Pons (tissue), 1 donor: ENCODE measurements around the gene SLC39A11.
"Not testable (repeated sequence)": the region's sequence is repeated elsewhere in the genome, so short reads cannot be mapped to it uniquely, and the experiment has no call there.

Experiments
- DNase-seq: peaks from one replicate; pipeline ENCODE4 v3.0.0-alpha.2; 2016; ENCODE audit warnings: low spot score

SLC39A11 gene

DNA sequence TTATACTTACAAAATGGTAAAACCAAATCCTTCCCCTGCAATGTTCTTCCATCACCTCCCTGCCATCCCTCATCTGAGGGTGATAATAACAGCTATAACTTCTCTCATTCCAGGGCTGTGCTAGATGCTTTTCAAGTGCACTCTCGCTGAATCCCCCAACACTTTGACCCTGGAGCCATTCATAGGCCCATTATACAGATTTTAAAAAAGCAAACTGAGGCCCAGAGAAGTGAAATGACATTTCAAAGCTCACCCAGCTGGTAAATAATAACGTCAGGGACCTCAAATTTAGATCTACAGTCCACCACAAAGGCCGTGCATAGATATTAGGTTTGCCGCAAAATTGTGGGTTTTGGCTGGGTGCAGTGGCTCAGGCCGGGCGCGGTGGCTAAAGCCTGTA is 378.8 kb downstream of the SLC39A11 start:
- no peak for DNase-seq

DNA sequence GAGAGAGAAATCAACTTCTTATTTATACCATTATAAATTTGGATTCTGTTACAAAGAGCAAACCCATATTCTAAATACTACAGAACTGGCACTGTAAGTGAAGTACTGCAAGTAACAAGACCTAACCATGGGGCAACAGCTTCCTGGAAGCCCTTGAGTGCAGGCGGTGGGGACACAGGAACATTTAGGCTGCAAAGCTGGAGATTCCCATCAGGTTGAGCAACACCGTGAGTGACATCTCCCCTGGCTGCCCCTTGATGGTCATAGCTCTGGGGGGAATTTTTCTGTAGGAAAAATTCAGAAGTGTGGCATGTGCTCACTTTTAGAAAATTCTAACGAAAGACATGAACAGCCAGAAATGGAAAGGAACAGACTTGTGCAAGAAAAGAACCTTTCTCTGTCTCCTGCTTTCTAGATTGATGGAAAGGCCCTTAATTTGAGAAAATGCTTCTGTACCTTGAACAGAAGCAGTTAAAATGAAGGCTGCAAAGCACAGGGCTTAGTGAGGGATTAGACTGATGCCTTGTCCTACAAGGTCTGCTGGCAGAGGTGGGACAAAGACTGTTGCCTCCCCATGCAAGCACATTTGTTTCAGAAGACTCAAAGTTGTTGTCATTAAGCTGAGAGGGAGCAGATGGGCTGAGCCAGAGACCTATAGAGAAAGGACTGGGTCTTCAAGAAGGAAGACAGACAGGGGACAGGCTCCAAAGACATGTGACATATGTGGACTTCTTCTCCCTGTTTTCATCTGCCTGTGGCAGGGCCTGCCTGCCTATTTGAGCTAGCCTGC is 380.8 kb downstream of the SLC39A11 start:
- no peak for DNase-seq

DNA sequence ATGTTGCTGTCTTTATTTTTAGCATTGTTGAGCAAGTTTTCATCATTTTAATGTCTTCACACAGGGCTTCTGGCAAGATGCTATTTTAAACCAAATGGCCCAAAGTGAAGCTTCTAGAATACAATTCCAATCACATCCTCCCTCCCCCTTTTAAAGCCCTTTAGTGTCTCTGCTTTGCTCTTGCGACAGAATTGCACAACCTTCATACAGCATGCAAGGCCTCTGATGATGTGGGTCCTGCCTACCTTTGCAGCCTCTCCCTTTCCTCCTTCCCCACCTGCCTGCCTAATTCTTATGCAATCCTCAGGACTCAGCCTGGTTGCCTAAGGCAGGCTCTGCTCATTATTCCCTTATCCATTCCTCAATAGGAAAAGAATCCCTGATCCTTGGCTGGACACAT is 381.7 kb downstream of the SLC39A11 start:
- DNase-seq: no peak

DNA sequence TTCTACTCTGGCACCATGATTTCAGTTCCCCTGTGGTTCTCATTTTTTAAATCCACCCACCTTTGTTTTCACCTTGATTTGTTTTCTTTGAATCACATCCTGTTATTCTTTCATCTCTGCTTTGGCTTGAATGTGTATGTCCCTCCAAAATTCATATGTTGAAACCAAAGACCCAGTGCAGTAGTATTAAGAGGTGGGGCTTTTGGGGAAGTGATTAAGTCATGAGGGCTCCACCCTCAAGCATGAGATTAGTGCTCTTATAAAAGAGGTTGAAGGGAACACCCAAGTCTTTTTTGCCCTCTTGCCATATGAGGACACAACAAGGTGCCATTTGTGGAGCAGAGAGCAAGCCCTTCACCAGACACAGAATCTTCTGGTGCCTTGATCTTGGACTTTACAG is 382.3 kb downstream of the SLC39A11 start:
- DNase-seq: no peak

DNA sequence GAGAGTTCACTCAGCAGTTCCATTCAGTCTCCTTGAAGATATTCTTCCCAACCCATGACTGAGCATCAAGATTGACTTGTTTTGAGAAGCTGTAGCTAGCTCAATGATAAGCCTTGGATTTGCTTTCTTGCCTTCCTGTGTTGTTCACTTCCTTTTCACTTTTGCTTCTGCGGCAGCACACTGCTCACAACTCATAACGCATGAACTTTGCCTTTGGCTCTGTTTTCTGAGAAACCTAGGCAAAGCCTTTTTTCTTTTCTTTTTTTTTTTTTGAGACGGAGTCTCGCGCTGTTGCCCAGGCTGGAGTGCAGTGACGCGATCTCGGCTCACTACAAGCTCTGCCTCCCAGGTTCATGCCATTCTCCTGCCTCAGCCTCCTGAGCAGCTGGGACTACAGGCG is 383.8 kb downstream of the SLC39A11 start:
- not testable (repeated sequence) for DNase-seq

DNA sequence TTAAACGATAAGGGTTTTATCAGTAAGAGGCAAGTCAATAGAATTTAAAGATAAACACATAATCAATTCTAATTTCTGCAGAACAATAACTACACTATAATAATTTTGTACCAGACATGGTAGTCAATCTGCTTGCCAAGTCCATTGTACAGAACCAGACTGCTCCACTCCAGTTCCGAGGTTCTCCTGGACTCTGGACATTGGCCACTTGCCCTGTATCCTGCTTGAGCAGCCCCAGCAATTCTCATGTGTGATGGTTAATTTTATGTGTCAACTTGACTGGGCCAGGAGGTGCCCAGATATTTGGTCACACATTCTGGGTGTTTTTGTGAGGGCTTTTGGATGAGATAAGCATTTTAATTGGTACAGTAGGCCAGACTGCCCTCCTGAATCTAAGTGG is 384.6 kb downstream of the SLC39A11 start:
- no peak for DNase-seq

DNA sequence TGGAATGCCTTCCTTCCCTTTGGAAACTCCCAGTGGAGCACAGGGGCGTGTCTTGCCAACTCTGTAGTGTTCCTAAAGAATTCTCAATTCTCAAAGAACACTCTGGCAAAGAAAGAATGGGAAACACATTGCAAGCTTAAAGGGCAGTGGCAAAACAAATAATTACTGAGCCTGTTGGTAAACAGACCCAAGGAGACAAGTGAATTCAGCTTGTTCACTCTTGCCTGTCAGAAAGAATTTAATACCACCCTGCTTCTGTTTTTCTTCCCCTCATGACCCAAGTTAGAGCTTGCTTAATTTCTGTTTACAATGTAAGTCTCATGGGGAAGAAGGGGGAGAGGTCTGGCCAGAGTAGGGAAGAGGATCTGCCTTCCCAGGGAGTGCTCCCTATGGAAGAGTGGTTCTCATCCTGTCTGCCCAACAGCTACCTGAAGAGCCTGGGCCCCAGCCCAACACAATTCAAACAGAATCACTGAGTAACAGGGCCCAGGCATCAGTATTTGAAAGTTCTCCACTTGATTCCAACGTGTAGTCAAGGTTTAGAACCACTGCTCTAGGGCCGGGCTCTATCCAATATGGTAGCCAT is 386.0 kb downstream of the SLC39A11 start:
- no peak for DNase-seq

DNA sequence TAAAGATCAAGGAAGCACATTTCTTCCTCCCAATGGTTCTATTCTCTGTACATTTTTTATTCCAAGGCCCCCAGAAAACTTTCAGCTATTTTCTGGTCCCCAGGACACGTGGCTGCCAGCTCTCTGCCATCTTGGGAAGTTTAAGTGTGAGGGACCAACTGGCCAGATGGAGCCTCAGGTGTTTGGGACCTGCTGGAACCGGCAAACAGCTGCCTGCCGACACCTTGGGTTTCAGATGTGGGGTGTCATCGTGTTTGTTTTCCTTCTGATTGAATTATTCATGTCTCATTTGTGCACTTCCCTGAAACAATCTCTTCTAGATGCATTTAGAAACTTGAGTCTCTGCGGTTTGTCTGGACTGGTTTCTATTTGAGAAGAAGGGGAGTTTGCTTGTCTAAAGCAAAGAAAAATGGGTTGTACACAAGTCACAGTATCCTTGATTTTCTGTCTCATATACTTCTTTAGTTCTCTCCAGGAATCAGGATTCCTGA is 386.5 kb downstream of the SLC39A11 start:
- DNase-seq: no peak

DNA sequence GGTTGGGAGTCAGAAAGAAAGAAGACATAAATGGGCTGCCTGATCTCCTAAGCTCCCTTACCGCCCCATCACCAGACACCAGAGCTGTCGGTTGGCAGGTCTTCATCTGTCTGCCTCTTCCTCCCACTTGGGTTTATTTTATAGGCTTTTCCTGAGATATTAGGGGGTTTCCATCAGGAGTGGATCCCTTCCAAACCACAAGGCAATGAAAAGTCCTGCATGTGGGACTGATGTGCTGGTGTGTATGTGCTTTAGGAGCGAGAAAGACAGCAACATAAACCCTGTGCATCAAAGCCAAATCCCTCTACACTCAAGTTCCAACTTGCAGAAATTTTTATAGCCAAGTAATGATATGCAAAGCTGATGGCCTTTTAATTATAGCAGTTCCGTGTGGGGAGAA is 389.5 kb downstream of the SLC39A11 start:
- no peak for DNase-seq

DNA sequence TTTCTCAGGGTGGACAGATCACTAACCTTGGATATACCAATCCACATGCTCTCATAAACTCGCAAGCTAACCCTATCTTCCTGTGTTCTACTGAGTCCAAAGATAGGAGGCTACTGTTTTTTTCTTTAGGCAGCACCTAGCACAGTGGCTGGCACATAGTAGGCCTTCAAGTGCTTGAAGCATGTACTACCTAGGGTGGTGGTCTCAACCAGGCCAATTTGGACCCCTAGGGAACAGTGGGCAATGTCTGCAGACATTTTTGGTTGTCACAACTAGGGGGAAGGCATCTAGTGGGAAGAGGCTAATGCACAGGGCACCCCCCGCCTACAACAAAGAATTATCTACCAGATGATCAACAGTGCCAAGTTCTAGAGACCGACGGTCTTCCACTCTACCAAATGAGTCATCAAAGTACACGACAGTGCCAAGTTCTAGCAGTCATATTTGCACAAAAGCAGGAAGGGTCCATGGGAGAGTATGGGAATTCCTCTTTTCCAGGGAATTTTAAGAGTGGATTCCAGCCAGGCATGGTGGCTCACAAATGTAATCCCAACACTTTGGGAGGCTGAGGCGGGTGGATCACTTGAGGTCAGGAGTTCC is 390.3 kb downstream of the SLC39A11 start:
- no peak for DNase-seq

DNA sequence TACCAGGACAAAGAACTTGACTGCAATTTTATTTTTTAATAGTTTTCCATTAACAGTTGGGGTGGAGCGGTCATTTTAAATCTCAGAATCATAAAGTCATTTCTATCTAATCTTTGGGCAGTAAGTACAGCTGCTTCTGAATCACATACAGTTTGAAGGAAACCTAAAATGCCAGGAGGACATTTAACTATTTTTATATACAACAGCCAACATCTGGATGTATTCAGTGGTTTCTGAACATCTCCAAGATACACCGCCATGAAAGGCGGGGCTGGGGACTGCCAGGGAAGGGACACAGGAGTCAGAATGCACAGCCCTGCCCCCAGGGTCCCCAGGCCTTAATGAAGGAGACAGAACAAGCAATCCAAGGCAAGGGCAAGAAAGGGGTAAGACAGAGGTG is 392.3 kb downstream of the SLC39A11 start:
- no peak for DNase-seq

DNA sequence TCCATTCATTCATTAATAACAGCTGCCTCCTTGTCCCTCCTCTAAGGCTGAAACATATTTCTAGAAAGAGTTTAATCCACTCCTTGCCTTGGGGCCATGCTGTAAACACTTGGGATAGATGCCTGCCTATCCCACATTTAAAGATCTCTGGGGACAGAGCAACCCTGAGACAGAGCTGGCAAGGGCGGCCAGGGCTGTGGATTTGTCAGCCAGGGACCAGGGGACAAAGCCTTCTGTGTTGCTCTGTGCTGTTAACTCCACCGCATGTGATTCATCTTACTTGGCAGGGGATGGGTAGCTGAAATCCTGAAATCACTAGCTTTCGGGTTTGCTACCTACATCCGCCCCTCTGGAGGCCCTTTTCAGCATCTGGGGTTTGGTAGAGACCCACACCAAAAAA is 392.9 kb downstream of the SLC39A11 start:
- peak; percentile 84 for DNase-seq

DNA sequence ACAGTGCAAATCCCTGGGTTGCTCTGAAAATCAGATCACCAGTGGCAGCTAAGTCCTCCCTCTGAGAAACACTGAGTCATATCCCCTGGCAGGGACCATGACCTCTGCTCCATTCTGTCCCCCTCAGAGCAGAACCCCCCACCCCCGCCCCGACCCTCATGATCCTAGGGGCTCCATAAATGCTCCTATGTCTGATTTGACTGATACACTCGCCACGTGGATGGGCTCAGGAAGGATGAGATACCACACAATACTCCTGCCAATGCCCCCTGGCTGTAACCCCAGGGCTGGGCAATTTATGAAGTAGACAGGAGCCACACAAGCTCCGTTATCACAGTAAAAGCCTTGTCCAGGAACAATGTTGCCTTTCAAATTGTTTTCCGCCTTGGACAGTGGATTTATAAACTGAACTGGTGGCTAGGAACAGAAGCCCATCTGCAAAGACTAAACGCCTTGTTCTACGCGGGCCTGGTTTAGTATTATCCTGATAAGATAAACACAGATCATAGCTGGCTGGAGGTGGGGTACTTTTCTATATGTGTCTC is 394.8 kb downstream of the SLC39A11 start:
- peak; percentile 98 for DNase-seq

DNA sequence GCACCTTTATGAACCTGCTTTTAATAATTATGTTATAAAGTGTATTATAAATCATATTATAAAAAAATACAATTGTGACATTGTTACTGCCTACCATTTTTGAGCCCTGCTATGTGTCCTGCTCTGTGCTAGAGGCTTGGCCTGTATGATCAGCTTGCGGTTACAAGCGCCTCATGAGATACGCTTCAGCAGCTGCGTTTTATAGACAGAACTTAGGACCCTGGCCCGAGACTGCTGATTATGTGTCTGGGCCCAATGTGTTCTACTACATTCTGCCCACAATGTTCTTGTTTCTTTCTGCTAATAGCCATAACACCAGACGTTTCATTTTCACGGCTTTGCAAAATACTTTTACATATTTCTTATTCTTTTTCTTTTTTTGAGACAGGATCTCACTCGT is 395.8 kb downstream of the SLC39A11 start:
- no peak for DNase-seq

DNA sequence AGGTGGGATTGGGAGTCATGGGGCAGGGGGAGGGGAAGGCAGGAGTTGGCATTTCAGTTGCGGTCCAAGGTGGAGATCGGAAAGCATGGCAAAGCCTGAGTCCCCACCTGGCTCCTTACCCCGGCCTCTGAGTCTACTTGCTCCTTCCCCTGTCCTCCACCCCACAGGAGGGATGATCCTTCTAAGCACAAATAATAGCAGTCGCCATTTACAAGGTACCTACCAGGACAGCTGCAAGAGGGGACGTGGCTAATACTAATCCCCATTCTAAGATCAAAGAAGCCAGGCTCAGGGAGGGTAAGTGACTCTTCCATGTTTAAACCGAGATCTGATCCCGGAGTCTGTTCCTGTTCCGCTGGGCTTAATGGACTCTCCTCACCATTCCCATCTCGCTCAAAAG is 396.3 kb downstream of the SLC39A11 start:
- DNase-seq: no peak

DNA sequence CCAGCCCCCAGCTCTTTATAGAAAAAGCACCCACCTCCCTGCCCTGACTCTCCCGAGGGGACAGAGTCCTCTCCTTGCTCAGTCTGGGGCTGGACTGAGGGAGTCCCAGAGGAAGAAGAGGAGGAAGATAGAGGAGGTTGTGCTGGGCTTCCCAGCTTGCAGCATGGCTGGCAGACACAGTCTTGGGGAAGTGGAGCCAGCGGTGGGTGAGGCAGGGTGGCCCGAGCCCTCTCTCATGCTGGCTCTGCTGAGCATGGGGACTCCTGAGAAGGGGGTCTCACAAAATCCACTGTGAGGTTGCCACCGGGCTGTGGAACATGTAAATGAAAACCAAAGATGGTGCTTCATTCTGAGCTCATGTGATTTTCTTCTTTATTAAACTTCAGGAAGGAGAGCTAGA is 398.5 kb downstream of the SLC39A11 start:
- no peak for DNase-seq

DNA sequence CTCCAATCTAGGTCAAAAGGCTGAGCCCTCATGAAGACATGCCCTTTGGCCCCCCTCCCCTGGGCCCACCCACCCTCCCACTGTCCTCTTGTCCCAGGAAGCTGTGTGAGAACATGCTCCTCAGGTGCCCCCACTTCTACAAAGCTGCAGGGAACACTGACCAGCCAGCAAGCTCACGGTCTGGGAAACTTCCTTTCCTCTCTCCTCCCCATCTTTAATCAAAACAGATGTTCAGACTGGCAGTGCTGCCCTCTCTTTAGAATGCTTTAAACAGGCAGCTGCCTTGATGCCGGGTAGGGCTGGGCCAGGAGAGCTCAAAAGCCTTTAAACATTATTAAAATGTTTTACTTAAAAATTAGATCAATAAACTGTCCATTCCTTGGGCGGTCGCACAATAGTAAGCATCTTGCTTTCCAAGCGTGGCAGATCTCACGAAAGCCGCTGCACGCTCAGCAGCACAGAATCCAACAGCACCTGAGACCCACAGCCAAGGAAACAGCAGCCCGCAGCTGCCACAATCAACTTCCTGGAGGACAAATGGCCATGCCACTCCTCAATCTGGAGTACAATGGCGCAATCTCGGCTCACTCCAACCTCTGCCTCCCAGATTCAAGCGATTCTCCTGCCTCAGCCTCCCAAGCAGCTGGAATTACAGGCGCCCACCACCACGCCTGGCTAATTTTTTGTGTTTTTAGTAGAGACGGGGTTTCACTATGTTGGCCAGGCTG is 399.2 kb downstream of the SLC39A11 start:
- DNase-seq: no peak

DNA sequence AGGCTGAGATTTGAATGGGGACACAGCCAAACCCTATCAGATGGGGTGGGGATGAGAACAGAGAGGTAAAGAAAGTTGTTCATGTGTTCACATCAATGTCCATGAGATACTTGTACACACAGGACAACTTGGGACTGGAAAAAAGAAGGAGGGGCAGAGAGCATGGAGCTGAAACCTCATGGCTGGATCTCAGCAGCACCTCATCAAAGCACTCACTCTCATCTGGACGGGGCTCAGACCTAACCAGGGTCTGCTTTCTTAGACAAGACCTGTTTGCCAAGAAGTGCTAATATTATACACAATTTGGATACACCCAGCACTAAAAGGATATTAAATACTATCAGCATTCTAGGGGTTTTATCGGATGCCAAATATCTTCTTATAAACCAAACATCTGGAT is 399.8 kb downstream of the SLC39A11 start:
- DNase-seq: no peak

DNA sequence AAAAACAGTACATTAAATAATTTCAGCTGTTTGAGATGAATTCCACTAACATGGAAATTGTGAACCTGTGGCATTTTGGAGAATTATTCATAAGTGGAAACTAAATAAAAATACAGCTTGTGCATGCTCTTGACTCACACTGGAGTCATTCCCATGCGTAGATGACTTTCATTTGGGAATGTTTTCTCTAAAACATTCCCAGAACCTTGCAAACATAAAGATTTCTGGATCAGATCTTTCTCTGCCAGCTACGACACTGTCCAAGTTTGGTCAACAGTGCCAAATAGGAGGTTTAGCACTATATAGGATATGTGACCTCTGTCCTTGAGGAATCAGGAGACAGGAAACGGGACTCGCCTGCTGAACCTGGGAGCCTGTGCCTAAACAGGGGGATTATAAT is 400.9 kb downstream of the SLC39A11 start:
- no peak for DNase-seq

DNA sequence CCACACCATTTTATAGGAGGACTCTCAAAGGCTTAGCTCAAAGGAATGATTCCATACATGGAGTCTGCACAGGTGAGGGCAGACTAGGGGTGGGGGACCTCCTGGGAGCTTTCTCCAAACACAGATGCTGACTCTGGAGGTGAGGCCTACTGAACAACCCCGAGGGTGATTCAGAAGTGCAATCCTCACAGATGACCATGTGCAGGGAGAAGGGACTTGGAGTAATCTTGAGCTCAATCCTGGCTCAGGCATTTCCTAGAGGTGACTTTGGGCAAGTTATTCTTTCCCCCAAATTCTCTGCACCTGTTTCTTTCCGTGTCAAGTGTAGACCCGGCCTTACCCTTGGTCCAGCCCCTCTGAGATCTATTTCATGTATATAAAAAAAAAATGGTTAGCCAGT is 401.5 kb downstream of the SLC39A11 start:
- DNase-seq: no peak

DNA sequence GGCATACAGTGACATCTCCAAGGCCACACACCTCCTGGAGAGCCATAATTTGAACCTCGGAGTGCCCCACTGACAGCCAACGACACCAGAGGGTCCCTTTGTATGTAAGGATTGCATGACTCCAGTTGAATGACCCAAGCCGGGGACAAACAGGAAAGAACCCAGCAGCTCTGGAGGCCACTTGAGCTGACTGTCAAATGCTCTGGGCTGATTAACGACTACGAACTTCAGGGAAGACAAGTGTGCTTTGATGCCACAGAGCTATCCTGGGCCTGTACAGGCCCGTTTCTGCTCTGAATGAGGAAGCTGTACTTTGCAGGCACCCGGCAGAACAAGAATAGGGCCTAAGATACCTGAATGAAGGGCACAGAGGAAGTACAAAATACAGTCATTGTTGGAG is 404.6 kb downstream of the SLC39A11 start:
- peak; percentile 18 for DNase-seq

DNA sequence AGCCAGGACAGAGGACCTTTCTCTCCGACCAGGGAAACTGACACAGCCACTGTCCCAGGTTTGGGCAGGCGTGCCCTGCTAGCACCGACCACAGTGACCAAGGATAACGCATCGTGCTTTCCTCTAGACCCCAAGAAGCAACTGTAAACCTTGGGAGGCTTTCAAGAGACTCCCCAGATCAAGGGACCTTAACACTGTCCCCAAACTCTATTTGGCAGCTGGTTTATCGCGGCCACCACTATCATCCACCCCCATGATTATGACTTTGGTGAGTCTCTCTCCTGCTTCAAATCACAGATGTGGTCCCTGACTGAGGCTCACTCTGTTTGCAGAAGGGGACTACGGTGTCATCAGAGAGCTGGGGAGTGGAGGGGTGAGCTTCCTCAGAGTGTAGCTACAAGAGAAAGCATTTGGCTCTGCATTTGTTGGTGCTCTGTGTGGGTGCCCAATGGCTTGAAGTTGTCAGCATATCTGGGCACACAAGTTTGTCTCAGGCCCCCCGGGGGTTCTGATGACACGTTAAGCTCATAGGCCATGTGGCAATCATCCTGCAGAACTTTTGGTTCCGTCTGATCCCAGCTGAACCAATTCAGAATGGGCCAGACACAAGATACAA is 408.0 kb downstream of the SLC39A11 start:
- no peak for DNase-seq
